ENCODE results near the gene DUSP7. TPM values are rescaled to one million over a fixed set of nuclear protein-coding genes. Genes with fewer than 3 reads are reported as not detected.

The DUSP7 gene
- total RNA-seq, 6 donors from 2014 or later = 24.1 to 49.1 (median 35.3) TPM

DNA sequence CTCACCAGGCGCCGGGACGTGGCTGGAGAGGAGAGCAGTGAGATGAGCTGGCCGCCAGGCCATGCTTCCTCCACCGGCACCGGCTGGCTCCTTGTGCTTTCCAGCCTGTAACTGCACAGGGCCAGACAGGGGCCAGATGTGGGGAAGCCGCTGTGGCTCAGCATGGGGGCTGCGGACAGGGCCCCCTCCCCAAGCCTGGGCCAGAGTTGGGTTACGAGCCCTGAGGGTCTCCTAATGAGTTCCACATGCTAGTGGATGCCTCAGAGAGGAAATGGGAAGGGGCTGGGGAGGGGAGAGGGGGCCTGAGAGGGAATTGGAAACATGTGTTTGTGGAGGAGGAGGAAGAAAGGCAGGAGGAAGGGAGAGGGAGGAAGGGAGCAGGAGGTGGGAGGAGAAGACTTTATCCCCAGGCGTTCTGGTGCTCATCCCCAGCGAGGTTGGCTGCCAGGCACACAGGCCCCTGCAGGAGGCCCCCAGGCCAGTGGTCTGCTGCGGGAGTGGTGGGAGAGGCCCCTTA, 11.7 kb upstream of the DUSP7 start:
- Histone ChIP-seq H3K27me3 (no peaks in the 10 kb centered on the region), H3K9me3 (no peaks in the 10 kb centered on the region), H3K36me3 (no peaks in the 10 kb centered on the region), H3K4me3 (no peak overlapping the region), H3K27ac (no peak overlapping the region), H3K4me1 (peaks cover 29 to 43% (median 32%) of the 10 kb centered on the region in 4 donors)
- no peak for ATAC-seq (ENCODE audit: low FRiP score in 2 of 2)
- TF ChIP-seq POLR2AphosphoS5 (IDR thresholded peaks at IDR 0.05) (no peak), EP300 (IDR thresholded peaks at IDR 0.05) (no peak), POLR2A (IDR thresholded peaks at IDR 0.05) (no peak)
- TF ChIP-seq, protein P1, sequence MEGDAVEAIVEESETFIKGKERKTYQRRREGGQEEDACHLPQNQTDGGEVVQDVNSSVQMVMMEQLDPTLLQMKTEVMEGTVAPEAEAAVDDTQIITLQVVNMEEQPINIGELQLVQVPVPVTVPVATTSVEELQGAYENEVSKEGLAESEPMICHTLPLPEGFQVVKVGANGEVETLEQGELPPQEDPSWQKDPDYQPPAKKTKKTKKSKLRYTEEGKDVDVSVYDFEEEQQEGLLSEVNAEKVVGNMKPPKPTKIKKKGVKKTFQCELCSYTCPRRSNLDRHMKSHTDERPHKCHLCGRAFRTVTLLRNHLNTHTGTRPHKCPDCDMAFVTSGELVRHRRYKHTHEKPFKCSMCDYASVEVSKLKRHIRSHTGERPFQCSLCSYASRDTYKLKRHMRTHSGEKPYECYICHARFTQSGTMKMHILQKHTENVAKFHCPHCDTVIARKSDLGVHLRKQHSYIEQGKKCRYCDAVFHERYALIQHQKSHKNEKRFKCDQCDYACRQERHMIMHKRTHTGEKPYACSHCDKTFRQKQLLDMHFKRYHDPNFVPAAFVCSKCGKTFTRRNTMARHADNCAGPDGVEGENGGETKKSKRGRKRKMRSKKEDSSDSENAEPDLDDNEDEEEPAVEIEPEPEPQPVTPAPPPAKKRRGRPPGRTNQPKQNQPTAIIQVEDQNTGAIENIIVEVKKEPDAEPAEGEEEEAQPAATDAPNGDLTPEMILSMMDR (IDR thresholded peaks at IDR 0.05) = no peak
- DNase-seq = no peak
- 87 to 90% methylated on average over 9 to 12 of the region's 12 CpGs for WGBS, 2 donors

DNA sequence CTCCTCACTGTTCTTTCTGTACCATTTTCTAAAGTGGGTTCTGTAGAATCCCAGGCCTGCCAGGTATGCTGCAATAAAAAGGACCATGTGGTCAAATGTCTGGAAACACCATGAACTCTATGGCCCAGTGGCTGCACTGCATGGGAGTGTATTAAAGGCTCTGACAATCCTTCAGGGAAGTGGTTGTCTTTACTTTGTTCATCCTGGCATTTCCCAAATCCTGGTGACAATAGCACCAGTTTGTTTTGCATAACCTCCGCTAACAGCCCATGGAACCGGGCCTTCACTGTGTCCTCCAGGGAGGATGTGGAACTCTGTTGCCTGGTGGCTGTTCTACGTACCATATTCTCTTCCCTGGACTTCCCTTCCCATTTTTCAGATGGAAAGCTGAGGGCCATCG, 11.2 kb upstream of the DUSP7 start:
- Histone ChIP-seq H3K36me3 (no peaks in the 10 kb centered on the region), H3K4me1 (peaks cover 29 to 42% (median 34%) of the 10 kb centered on the region in 4 donors), H3K4me3 (no peak overlapping the region), H3K9me3 (no peaks in the 10 kb centered on the region), H3K27ac (no peak overlapping the region), H3K27me3 (no peaks in the 10 kb centered on the region)
- TF ChIP-seq POLR2AphosphoS5 (IDR thresholded peaks at IDR 0.05) (no peak), EP300 (IDR thresholded peaks at IDR 0.05) (no peak), POLR2A (IDR thresholded peaks at IDR 0.05) (no peak)
- TF ChIP-seq, protein P1 (IDR thresholded peaks at IDR 0.05) = no peak
- DNase-seq (no peak), ATAC-seq (ENCODE audit: low FRiP score in 2 of 2) (no peak)
- 96 to 98% methylated on average over 4 of the region's 4 CpGs for WGBS, 2 donors

- no peak overlapping the region for H3K4me3 ChIP-seq
Measured at GRCh38 chr3:52067046-52067445, 10.7 kb upstream of the DUSP7 start.

GRCh38 chr3:52065264-52065756, 8.9 kb upstream of the DUSP7 start:
- Histone ChIP-seq H3K27me3 (no peaks in the 10 kb centered on the region), H3K4me3 (no peak overlapping the region), H3K27ac (peak overlapping the region in 2 of 4 donors; percentile 14 to 49), H3K4me1 (peaks cover 14 to 37% (median 28%) of the 10 kb centered on the region in 4 donors), H3K9me3 (no peaks in the 10 kb centered on the region), H3K36me3 (no peaks in the 10 kb centered on the region)
- DNase-seq (peak in 1 of 2 donors; percentile 85), ATAC-seq (ENCODE audit: low FRiP score in 2 of 2) (peak in 1 of 2 donors; percentile 35)
- 44 to 81% methylated on average over 5 to 11 of the region's 12 CpGs for WGBS, 2 donors
- TF ChIP-seq EP300 (IDR thresholded peaks at IDR 0.05) (peak in 1 of 4 donors; percentile 65), POLR2AphosphoS5 (IDR thresholded peaks at IDR 0.05) (peak in 1 of 2 donors; percentile 17), POLR2A (IDR thresholded peaks at IDR 0.05) (no peak)
- TF ChIP-seq, protein P1 (IDR thresholded peaks at IDR 0.05) = no peak

More at GRCh38 chr3:52067046-52067445, 10.7 kb upstream of the DUSP7 start:
- WGBS, 2 donors = 91 to 100% methylated on average over 1 to 8 of the region's 8 CpGs
- TF ChIP-seq POLR2A (IDR thresholded peaks at IDR 0.05) (no peak), EP300 (IDR thresholded peaks at IDR 0.05) (no peak), POLR2AphosphoS5 (IDR thresholded peaks at IDR 0.05) (no peak)
- TF ChIP-seq, protein P1 (IDR thresholded peaks at IDR 0.05) = no peak
- peaks cover 29 to 43% (median 38%) of the 10 kb centered on the region in 4 donors for H3K4me1 ChIP-seq
- no peak for DNase-seq
- no peaks in the 10 kb centered on the region for H3K9me3 ChIP-seq
- no peak for ATAC-seq (ENCODE audit: low FRiP score in 2 of 2)
- no peaks in the 10 kb centered on the region for H3K36me3 ChIP-seq
- no peak overlapping the region for H3K27ac ChIP-seq
- no peaks in the 10 kb centered on the region for H3K27me3 ChIP-seq

- Histone ChIP-seq H3K4me1 (peaks cover 10 to 31% (median 23%) of the 10 kb centered on the region in 4 donors), H3K27ac (no peak overlapping the region), H3K9me3 (no peaks in the 10 kb centered on the region), H3K4me3 (no peak overlapping the region), H3K27me3 (no peaks in the 10 kb centered on the region), H3K36me3 (no peaks in the 10 kb centered on the region)
- WGBS, 2 donors = 89 to 94% methylated on average over 5 to 8 of the region's 8 CpGs
- DNase-seq (no peak), ATAC-seq (ENCODE audit: low FRiP score in 2 of 2) (no peak)
- TF ChIP-seq, protein P1 (IDR thresholded peaks at IDR 0.05) = no peak
- TF ChIP-seq POLR2A (IDR thresholded peaks at IDR 0.05) = no peak
- TF ChIP-seq POLR2AphosphoS5 (IDR thresholded peaks at IDR 0.05) = no peak
- no peak for TF ChIP-seq EP300 (IDR thresholded peaks at IDR 0.05)
Measured at GRCh38 chr3:52064561-52064960, 8.2 kb upstream of the DUSP7 start.
